ENCODE measurements around the gene TCTN1.
"Not testable (repeated sequence)": the region's sequence is repeated elsewhere in the genome, so short reads cannot be mapped to it uniquely, and the experiment has no call there.

The TCTN1 gene

GRCh38 chr12:110587102-110587501 lies 26.8 kb upstream of the TCTN1 start:
- DNase-seq: not testable (repeated sequence)

GRCh38 chr12:110590059-110590458 lies 23.9 kb upstream of the TCTN1 start:
- DNase-seq: no peak

GRCh38 chr12:110590806-110591326 lies 23.1 kb upstream of the TCTN1 start:
- DNase-seq: no peak

GRCh38 chr12:110591451-110592051 lies 22.4 kb upstream of the TCTN1 start:
- DNase-seq: peak; percentile 44

GRCh38 chr12:110592078-110592477 lies 21.9 kb upstream of the TCTN1 start:
- no peak for DNase-seq

- not testable (repeated sequence) for DNase-seq
Measured at GRCh38 chr12:110592919-110593318, 21.0 kb upstream of the TCTN1 start.

GRCh38 chr12:110597885-110598284 lies 16.0 kb upstream of the TCTN1 start:
- peak; percentile 20 for DNase-seq

GRCh38 chr12:110599334-110599733 lies 14.6 kb upstream of the TCTN1 start:
- DNase-seq: no peak

- peak; percentile 62 for DNase-seq
Measured at GRCh38 chr12:110600254-110600653, 13.7 kb upstream of the TCTN1 start.

- peak; percentile 77 for DNase-seq
Measured at GRCh38 chr12:110602085-110602814, 11.7 kb upstream of the TCTN1 start.

- no peak for DNase-seq
Measured at GRCh38 chr12:110606253-110606611, 7.7 kb upstream of the TCTN1 start.

GRCh38 chr12:110613071-110613770 lies 708 bp upstream of the TCTN1 start:
- DNase-seq: peak; percentile 46

GRCh38 chr12:110615171-110615570 lies 1.2 kb downstream of the TCTN1 start:
- DNase-seq: no peak

GRCh38 chr12:110616471-110617115 lies 2.7 kb downstream of the TCTN1 start:
- no peak for DNase-seq

- DNase-seq: no peak
Measured at GRCh38 chr12:110619534-110619953, 5.6 kb downstream of the TCTN1 start.

- DNase-seq: no peak
Measured at GRCh38 chr12:110622582-110622981, 8.7 kb downstream of the TCTN1 start.

GRCh38 chr12:110627500-110628195 lies 13.7 kb downstream of the TCTN1 start:
- DNase-seq: no peak

- no peak for DNase-seq
Measured at GRCh38 chr12:110635055-110635454, 21.1 kb downstream of the TCTN1 start.

GRCh38 chr12:110636516-110636915 lies 22.6 kb downstream of the TCTN1 start:
- no peak for DNase-seq

- no peak for DNase-seq
Measured at GRCh38 chr12:110637869-110638441, 24.0 kb downstream of the TCTN1 start.

GRCh38 chr12:110638796-110639195 lies 24.9 kb downstream of the TCTN1 start:
- no peak for DNase-seq

All from NCI-H69 (cell line).